Measurements from ENCODE around the gene WDFY4.

DNA sequence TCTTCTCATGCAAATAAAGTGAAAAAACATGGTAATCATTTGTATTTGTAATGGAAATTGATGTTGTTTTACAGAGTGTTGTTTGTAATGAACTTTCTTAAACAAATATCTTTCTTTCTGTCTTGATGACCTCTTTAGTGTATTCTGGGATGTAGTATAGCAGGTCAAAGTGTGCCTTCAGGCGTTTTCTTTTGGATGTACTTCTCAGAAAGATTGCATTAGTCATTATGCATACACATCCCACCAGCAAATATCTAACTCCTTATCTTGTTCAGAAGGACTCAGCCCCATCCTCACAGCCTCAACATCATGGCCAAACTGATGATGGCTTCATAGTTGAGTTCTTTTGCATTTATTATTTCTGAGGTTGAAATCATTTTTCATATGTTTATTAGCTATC lies 130.3 kb downstream of the WDFY4 start:
- TF ChIP-seq, protein P1, sequence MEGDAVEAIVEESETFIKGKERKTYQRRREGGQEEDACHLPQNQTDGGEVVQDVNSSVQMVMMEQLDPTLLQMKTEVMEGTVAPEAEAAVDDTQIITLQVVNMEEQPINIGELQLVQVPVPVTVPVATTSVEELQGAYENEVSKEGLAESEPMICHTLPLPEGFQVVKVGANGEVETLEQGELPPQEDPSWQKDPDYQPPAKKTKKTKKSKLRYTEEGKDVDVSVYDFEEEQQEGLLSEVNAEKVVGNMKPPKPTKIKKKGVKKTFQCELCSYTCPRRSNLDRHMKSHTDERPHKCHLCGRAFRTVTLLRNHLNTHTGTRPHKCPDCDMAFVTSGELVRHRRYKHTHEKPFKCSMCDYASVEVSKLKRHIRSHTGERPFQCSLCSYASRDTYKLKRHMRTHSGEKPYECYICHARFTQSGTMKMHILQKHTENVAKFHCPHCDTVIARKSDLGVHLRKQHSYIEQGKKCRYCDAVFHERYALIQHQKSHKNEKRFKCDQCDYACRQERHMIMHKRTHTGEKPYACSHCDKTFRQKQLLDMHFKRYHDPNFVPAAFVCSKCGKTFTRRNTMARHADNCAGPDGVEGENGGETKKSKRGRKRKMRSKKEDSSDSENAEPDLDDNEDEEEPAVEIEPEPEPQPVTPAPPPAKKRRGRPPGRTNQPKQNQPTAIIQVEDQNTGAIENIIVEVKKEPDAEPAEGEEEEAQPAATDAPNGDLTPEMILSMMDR (conservative IDR thresholded peaks at IDR 0.05): no peak
- no peak for TF ChIP-seq EZH2 (IDR thresholded peaks at IDR 0.05; ENCODE audit: low read depth)

Measured in PC-9 (cell line).